ENCODE measurements around the gene ARAP3.
"Not testable (repeated sequence)": the region's sequence is repeated elsewhere in the genome, so short reads cannot be mapped to it uniquely, and the experiment has no call there.

- TF ChIP-seq POLR2A (conservative IDR thresholded peaks at IDR 0.05); MTA3 (IDR thresholded peaks at IDR 0.05; ENCODE audit: borderline replicate concordance); SP1 (CRISPR knock-in tag; IDR thresholded peaks at IDR 0.05): not testable (repeated sequence)
Observed at GRCh38 chr5:141609921-141610320, 72.1 kb downstream of the ARAP3 start.

Data from K562 (cell line).